ENCODE data around the gene RPL27.
"Not testable (repeated sequence)": the region's sequence is repeated elsewhere in the genome, so short reads cannot be mapped to it uniquely, and the experiment has no call there.

The RPL27 gene

DNA sequence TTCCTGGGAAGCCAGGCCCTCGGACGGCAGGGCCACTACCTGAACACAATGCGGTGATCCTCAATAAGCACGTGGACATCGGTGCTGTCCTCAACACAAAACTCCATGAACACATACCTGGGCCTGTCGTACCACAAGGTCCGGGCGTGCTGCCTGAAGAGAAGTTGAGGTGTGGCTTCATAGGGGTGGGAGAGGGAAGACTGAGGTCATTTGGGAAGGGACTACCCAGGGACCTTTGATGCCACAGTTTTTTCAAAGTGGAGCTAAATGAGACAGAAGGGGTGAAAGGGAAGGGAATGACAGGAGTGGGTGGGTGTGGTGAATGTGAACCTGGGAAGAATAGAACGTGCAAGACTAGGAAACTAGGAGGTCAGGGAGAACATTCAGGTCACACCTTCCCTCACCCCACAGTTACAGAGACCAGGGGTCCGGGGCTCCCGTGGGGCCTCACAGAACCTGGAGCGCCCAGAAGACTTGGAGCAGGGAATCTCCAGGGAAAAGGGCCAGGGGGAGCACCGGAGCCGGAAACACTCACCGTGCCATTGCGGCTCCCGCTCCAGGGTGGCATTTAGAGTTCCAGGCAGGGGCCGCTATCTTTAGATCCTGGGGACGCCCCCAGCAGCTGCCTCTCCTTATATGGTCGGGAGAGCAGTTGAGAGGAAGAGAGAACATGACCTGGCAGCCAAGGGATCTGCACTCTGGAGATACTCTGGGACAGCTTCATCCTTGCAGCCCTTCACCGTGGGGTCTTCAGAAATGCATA, 18.5 kb upstream of the RPL27 start, which contains the start of gene PTGES3L:
Gene PTGES3L, minus strand, starts transcription at position 570 of the 763 bp plus-strand sequence. Its CDS starts 27 bp downstream, at position 543.
- no peak for FAIRE-seq
- no peak for TF ChIP-seq POLR2A (IDR thresholded peaks at IDR 0.05; ENCODE audit: low read depth, low read length)
- peak; percentile 45 for DNase-seq (ENCODE audit: insufficient read length)

DNA sequence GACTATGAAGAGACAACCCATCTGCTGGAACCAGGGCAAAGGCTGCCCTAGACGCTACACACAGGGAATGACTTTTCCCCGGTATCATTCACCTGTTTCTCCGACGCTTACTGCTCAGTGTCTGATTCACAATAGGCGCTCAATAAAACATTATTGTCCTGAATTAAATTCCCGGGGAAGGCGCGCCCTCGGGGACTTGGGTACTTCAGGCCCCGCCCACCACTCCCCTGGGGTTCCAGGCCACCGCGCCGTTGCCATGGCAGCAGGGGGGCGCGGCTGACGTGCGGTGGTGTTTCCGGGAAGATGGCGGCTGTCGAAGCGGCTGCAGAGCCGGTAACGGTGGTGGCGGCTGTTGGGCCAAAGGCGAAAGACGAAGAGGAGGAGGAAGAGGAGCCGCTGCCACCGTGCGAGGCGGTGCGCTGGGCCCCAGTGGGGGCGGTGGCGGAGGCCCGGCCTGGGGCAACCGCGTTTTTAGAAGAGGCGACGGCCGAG, 17.9 kb upstream of the RPL27 start, which contains the start of gene RUNDC1:
Gene RUNDC1, plus strand, starts transcription at position 292 of the 492 bp plus-strand sequence. Its CDS starts 12 bp downstream, at position 304.
- TF ChIP-seq TAF1 (IDR thresholded peaks at IDR 0.05; ENCODE audit: borderline replicate concordance, low read depth, low read length) (peak; percentile 38; the same call in 1 of the 2 replicates), POLR2AphosphoS5 (IDR thresholded peaks at IDR 0.05; ENCODE audit: low read depth, low read length) (no peak), POLR2A (IDR thresholded peaks at IDR 0.05; ENCODE audit: low read depth, low read length) (peak; percentile 68; the same call in 1 of the 2 replicates)
- peak; percentile 92 for DNase-seq (ENCODE audit: insufficient read length)
- FAIRE-seq = peak; percentile 67

DNA sequence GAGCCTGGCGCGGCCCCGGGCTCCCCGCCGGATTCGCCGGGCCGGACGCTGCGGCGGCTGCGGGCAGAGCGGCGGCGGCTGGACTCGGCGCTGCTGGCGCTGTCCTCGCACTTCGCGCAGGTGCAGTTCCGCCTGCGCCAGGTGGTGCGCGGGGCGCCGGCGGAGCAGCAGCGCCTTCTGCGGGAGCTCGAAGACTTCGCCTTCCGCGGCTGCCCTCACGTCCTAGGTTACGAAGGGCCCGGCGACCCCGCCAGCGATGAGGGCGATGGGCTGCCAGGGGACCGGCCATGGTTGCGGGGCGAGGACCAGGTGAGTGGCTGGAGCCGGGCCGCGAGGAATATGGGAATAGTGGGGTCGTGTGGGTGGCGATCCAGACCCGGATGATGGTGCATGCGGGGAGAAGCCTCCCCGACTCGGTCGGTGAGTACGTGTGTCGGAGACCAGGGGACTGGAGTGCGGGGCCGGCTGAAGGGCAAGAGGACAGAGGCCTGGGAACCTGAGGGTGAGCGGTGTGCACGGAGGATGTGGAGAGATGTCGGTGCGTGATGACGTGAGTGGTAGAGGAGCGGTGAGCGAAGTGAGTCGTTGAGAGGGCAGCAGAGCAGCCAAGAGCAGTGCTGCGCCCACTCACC, 17.3 kb upstream of the RPL27 start:
- TF ChIP-seq POLR2A (IDR thresholded peaks at IDR 0.05; ENCODE audit: low read depth, low read length) (peak; percentile 58; the same call in 1 of the 2 replicates), TAF1 (IDR thresholded peaks at IDR 0.05; ENCODE audit: borderline replicate concordance, low read depth, low read length) (no peak), POLR2AphosphoS5 (IDR thresholded peaks at IDR 0.05; ENCODE audit: low read depth, low read length) (peak; percentile 62; the same call in 1 of the 2 replicates)
- DNase-seq (ENCODE audit: insufficient read length) (peak; percentile 60), FAIRE-seq (peak; percentile 83)

GRCh38 chr17:42982266-42982665, 16.0 kb upstream of the RPL27 start:
- FAIRE-seq = no peak
- TF ChIP-seq POLR2AphosphoS5 (IDR thresholded peaks at IDR 0.05; ENCODE audit: low read depth, low read length) = no peak
- TF ChIP-seq POLR2A (IDR thresholded peaks at IDR 0.05; ENCODE audit: low read depth, low read length) = no peak
- no peak for TF ChIP-seq TAF1 (IDR thresholded peaks at IDR 0.05; ENCODE audit: borderline replicate concordance, low read depth, low read length)
- no peak for DNase-seq (ENCODE audit: insufficient read length)

- FAIRE-seq (peak; percentile 67), DNase-seq (ENCODE audit: insufficient read length) (no peak)
- no peak for TF ChIP-seq TAF1 (IDR thresholded peaks at IDR 0.05; ENCODE audit: borderline replicate concordance, low read depth, low read length)
- no peak for TF ChIP-seq POLR2A (IDR thresholded peaks at IDR 0.05; ENCODE audit: low read depth, low read length)
- no peak for TF ChIP-seq POLR2AphosphoS5 (IDR thresholded peaks at IDR 0.05; ENCODE audit: low read depth, low read length)
These were observed 13.0 kb upstream of the RPL27 start for GRCh38 chr17:42985225-42985624.

DNA sequence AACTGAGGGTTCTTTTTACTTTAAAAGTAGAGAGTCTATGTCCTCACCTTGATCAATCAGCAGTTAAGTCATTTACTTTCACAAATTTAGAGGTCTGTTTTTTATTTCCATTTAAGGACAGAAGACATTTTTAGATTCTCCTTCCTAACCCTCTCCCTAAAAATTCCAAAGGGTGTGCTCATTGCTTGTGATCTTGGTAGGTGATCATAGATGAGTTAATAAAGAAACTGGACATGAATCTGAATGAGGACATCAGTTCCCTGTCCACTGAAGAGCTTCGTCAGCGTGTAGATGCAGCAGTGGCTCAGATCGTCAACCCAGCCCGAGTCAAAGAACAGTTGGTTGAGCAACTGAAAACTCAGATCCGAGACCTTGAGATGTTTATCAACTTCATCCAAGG, 9.1 kb upstream of the RPL27 start:
- DNase-seq (ENCODE audit: insufficient read length) = no peak

GRCh38 chr17:42989726-42990652, 8.2 kb upstream of the RPL27 start:
- no peak for DNase-seq (ENCODE audit: insufficient read length)
- no peak for TF ChIP-seq TAF1 (IDR thresholded peaks at IDR 0.05; ENCODE audit: borderline replicate concordance, low read depth, low read length)
- TF ChIP-seq POLR2A (IDR thresholded peaks at IDR 0.05; ENCODE audit: low read depth, low read length) = no peak
- no peak for TF ChIP-seq POLR2AphosphoS5 (IDR thresholded peaks at IDR 0.05; ENCODE audit: low read depth, low read length)
- no peak for FAIRE-seq

More for the DNA sequence above, 9.1 kb upstream of the RPL27 start:
- TF ChIP-seq POLR2A (IDR thresholded peaks at IDR 0.05; ENCODE audit: low read depth, low read length) (no peak), POLR2AphosphoS5 (IDR thresholded peaks at IDR 0.05; ENCODE audit: low read depth, low read length) (no peak), TAF1 (IDR thresholded peaks at IDR 0.05; ENCODE audit: borderline replicate concordance, low read depth, low read length) (no peak)
- FAIRE-seq = no peak

DNA sequence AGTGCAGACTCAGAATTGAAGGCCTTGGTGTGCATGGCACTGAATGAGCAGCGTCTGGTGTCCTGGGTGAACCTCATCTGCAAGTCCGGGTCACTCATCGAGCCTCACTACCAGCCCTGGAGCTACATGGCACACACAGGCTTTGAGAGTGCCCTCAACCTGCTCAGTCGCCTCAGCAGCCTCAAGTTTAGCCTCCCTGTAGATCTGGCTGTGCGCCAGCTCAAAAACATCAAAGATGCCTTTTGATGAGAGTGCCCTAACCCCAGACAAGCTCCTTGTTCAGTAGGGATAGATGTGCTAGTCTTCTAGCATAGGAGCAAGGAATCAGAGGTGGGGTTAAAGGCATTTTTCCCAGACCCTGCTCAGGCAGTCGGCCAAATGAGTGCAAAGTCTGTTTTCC, 6.7 kb upstream of the RPL27 start:
- DNase-seq (ENCODE audit: insufficient read length) (no peak), FAIRE-seq (no peak)
- TF ChIP-seq POLR2A (IDR thresholded peaks at IDR 0.05; ENCODE audit: low read depth, low read length) (no peak), POLR2AphosphoS5 (IDR thresholded peaks at IDR 0.05; ENCODE audit: low read depth, low read length) (no peak), TAF1 (IDR thresholded peaks at IDR 0.05; ENCODE audit: borderline replicate concordance, low read depth, low read length) (no peak)

- TF ChIP-seq TAF1 (IDR thresholded peaks at IDR 0.05; ENCODE audit: borderline replicate concordance, low read depth, low read length) = no peak
- no peak for TF ChIP-seq POLR2A (IDR thresholded peaks at IDR 0.05; ENCODE audit: low read depth, low read length)
- no peak for TF ChIP-seq POLR2AphosphoS5 (IDR thresholded peaks at IDR 0.05; ENCODE audit: low read depth, low read length)
- FAIRE-seq (no peak), DNase-seq (ENCODE audit: insufficient read length) (no peak)
These were observed 5.3 kb upstream of the RPL27 start for GRCh38 chr17:42992872-42993271.

DNA sequence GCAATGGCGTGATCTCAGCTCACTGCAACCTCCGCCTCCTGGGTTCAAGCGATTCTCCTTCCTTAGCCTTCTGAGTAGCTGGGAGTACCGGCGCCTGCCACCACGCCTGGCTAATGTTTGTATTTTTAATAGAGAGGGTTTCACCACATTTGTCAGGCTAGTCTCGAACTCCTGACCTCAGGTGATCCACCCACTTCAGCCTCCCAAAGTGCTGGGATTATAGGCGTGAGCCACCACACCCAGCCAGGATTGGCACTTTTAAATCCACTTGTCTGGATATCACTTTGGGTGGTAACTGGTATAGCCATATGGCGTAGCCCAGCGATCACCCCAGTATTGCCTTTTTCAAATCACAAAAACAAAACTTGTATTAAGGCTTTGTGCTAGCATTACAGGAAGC, 4.3 kb upstream of the RPL27 start:
- not testable (repeated sequence) for DNase-seq (ENCODE audit: insufficient read length); FAIRE-seq

DNA sequence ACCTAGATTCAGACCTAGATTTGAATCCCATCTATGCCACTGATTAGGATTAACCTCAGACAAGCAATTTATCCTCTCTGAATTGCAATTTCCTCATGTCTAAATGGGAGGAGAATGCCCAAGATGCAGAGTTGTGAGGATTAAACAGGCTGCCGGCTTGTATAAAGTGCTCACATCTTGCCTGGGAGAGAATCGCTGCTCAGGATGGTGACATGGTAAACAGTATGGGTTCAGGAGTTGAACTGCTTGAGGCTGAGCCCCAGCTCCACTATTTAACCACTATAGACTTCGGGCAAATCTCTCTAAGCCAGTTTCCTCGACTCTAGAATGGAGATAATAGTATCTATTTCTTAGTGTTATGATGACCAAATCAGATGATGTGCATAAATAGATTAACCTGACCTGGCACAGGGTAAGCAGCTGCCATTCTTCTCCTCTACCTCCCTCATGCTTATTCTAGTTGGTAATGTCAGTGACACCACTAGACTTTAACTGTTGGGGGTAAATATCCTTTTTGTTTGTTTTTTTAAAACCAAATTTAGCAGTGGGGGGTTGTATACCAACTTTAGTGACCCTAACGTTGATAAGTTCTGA, 732 bp upstream of the RPL27 start:
- TF ChIP-seq POLR2AphosphoS5 (IDR thresholded peaks at IDR 0.05; ENCODE audit: low read depth, low read length) (no peak), TAF1 (IDR thresholded peaks at IDR 0.05; ENCODE audit: borderline replicate concordance, low read depth, low read length) (no peak), POLR2A (IDR thresholded peaks at IDR 0.05; ENCODE audit: low read depth, low read length) (no peak)
- FAIRE-seq = no peak

More for the DNA sequence above, 732 bp upstream of the RPL27 start:
- no peak for DNase-seq (ENCODE audit: insufficient read length)
